SK-N-SH treated with all-trans-retinoic acid at 6 μM for 48 hours (cell line): ENCODE results near the gene CD19.

Experiments used
- ATAC-seq: fragments of 200-7000 bp; cut with Tn5 transposase; 3 replicates; pipeline ENCODE4 v1.9.1; 2020; ENCODE audit warnings: mild to moderate bottlenecking, moderate library complexity
- ARNTL ChIP-seq: fragments of 450-650 bp; formaldehyde crosslinking; IDR thresholded peaks from 2 replicates; pipeline ENCODE4 v1.5.0; 2020; ENCODE audit warnings: low read depth, mild to moderate bottlenecking, moderate library complexity, borderline replicate concordance
- BACH2 ChIP-seq: fragments of 250-450 bp; sonication (Bioruptor Pico); IDR thresholded peaks from 2 replicates; pipeline ENCODE4 v1.9.0; 2021; ENCODE audit warnings: mild to moderate bottlenecking, borderline replicate concordance
- CREB5 ChIP-seq: fragments of 250-450 bp; sonication (Bioruptor Pico); IDR thresholded peaks from 2 replicates; pipeline ENCODE4 v1.5.1; 2020; ENCODE audit warnings: low read depth, mild to moderate bottlenecking, moderate library complexity
- CSDC2 ChIP-seq: fragments of 250-450 bp; sonication (Bioruptor Pico); IDR thresholded peaks from 2 replicates; pipeline ENCODE4 v1.5.0; 2020; ENCODE audit warnings: mild to moderate bottlenecking, moderate library complexity
- CSRNP3 ChIP-seq: fragments of 250-450 bp; sonication (Bioruptor Pico); IDR thresholded peaks from 2 replicates; pipeline ENCODE4 v1.5.1; 2021; ENCODE audit warnings: mild to moderate bottlenecking, moderate library complexity
- ESRRG ChIP-seq: fragments of 250-450 bp; sonication (Bioruptor Pico); IDR thresholded peaks from 2 replicates; pipeline ENCODE4 v1.6.1; 2021; ENCODE audit warnings: mild to moderate bottlenecking
- GLIS3 ChIP-seq: fragments of 250-450 bp; sonication (Bioruptor Pico); IDR thresholded peaks from 2 replicates; pipeline ENCODE4 v1.5.0; 2020; ENCODE audit warnings: mild to moderate bottlenecking, moderate library complexity
- ISL1 ChIP-seq: fragments of 250-450 bp; sonication (Bioruptor Pico); IDR thresholded peaks from 2 replicates; pipeline ENCODE4 v2.1.2; 2022; ENCODE audit warnings: mild to moderate bottlenecking, moderate library complexity
- PATZ1 ChIP-seq: fragments of 250-450 bp; sonication (Bioruptor Pico); IDR thresholded peaks from 2 replicates; pipeline ENCODE4 v1.8.0; 2020; ENCODE audit warnings: mild to moderate bottlenecking, moderate library complexity, borderline replicate concordance
- PPARA ChIP-seq: fragments of 250-450 bp; sonication (Bioruptor Pico); IDR thresholded peaks from 2 replicates; pipeline ENCODE4 v1.5.0; 2020; ENCODE audit warnings: mild to moderate bottlenecking, borderline replicate concordance
- SNAI2 ChIP-seq: fragments of 250-450 bp; sonication (Bioruptor Pico); IDR thresholded peaks from 2 replicates; pipeline ENCODE4 v1.5.0; 2020; ENCODE audit warnings: mild to moderate bottlenecking, moderate library complexity
- TCF4 ChIP-seq: fragments of 250-450 bp; sonication (Bioruptor Pico); IDR thresholded peaks from 2 replicates; pipeline ENCODE4 v1.8.0; 2021; ENCODE audit warnings: mild to moderate bottlenecking, moderate library complexity, borderline replicate concordance
- TOX ChIP-seq: fragments of 250-450 bp; sonication (Bioruptor Pico); IDR thresholded peaks from 2 replicates; pipeline ENCODE4 v1.8.0; 2021; ENCODE audit warnings: mild to moderate bottlenecking, moderate library complexity, borderline replicate concordance
- TSHZ2 ChIP-seq: fragments of 250-450 bp; sonication (Bioruptor Pico); IDR thresholded peaks from 2 replicates; pipeline ENCODE4 v1.5.0; 2020; ENCODE audit warnings: mild to moderate bottlenecking, moderate library complexity
- ZC3H10 ChIP-seq: fragments of 250-450 bp; sonication (Bioruptor Pico); IDR thresholded peaks from 2 replicates; pipeline ENCODE4 v1.5.1; 2021; ENCODE audit warnings: mild to moderate bottlenecking, moderate library complexity
- ZFP3 ChIP-seq: fragments of 250-450 bp; sonication (Bioruptor Pico); IDR thresholded peaks from 2 replicates; pipeline ENCODE4 v1.5.0; 2020; ENCODE audit warnings: mild to moderate bottlenecking, moderate library complexity
- ZNF565 ChIP-seq: fragments of 450-650 bp; formaldehyde crosslinking; conservative IDR thresholded peaks from 2 replicates; pipeline ENCODE4 v1.5.0; 2020; ENCODE audit warnings: low read depth, mild to moderate bottlenecking, moderate library complexity
- ZNF70 ChIP-seq: fragments of 450-650 bp; formaldehyde crosslinking; IDR thresholded peaks from 2 replicates; pipeline ENCODE4 v1.5.0; 2020; ENCODE audit warnings: mild to moderate bottlenecking, moderate library complexity
- ZNF8 ChIP-seq: fragments of 450-650 bp; formaldehyde crosslinking; IDR thresholded peaks from 2 replicates; pipeline ENCODE4 v1.5.0; 2020; ENCODE audit warnings: mild to moderate bottlenecking, moderate library complexity

CD19 gene

GRCh38 chr16:28933171-28933570 is 1.4 kb downstream of the CD19 start:
- ATAC-seq: no peak
- TF ChIP-seq BACH2 (CRISPR knock-in tag) (no peak), ZFP3 (CRISPR knock-in tag) (no peak), PATZ1 (CRISPR knock-in tag) (no peak), ISL1 (no peak), PPARA (CRISPR knock-in tag) (no peak), CREB5 (CRISPR knock-in tag) (no peak), ZNF70 (no peak)

GRCh38 chr16:28935346-28935745 is 3.6 kb downstream of the CD19 start:
- ATAC-seq: no peak
- TF ChIP-seq ESRRG (CRISPR knock-in tag): no peak
- no peak for TF ChIP-seq GLIS3 (CRISPR knock-in tag)
- TF ChIP-seq ZNF8: no peak
- no peak for TF ChIP-seq TOX (CRISPR knock-in tag)
- no peak for TF ChIP-seq SNAI2 (CRISPR knock-in tag)
- no peak for TF ChIP-seq ZC3H10 (CRISPR knock-in tag)

- no peak for TF ChIP-seq TSHZ2 (CRISPR knock-in tag)
- no peak for TF ChIP-seq SNAI2 (CRISPR knock-in tag)
- TF ChIP-seq TOX (CRISPR knock-in tag): no peak
- TF ChIP-seq TCF4 (CRISPR knock-in tag): no peak
- no peak for TF ChIP-seq PPARA (CRISPR knock-in tag)
- no peak for TF ChIP-seq CSDC2 (CRISPR knock-in tag)
- no peak for TF ChIP-seq ZNF565 (CRISPR knock-in tag)
- TF ChIP-seq ZFP3 (CRISPR knock-in tag): no peak
- no peak for TF ChIP-seq ZNF8
- TF ChIP-seq ISL1: no peak
- no peak for TF ChIP-seq ARNTL (CRISPR knock-in tag)
- no peak for TF ChIP-seq ZC3H10 (CRISPR knock-in tag)
- TF ChIP-seq BACH2 (CRISPR knock-in tag): no peak
- peak; percentile 84 for ATAC-seq
Measured at GRCh38 chr16:28935924-28936783, 4.4 kb downstream of the CD19 start.

GRCh38 chr16:28936784-28937155 is 5.0 kb downstream of the CD19 start:
- no peak for ATAC-seq
- TF ChIP-seq ZNF565 (CRISPR knock-in tag): no peak
- no peak for TF ChIP-seq ZNF8
- no peak for TF ChIP-seq ARNTL (CRISPR knock-in tag)
- TF ChIP-seq TCF4 (CRISPR knock-in tag): no peak
- no peak for TF ChIP-seq CSRNP3 (CRISPR knock-in tag)
- no peak for TF ChIP-seq ISL1
- TF ChIP-seq, all 23 proteins: peak for 0
